Measurements from ENCODE around the gene POU2F2. TPM values are rescaled to one million over a fixed set of nuclear protein-coding genes. Genes with fewer than 3 reads are reported as not detected.

Gene POU2F2
- total and polyA plus RNA-seq, 10 of the 15 experiments (the other 5 are each of a cell fraction or from before 2014, with no cell fraction given) = 4.4 to 62.4 (median 37.9) TPM

DNA sequence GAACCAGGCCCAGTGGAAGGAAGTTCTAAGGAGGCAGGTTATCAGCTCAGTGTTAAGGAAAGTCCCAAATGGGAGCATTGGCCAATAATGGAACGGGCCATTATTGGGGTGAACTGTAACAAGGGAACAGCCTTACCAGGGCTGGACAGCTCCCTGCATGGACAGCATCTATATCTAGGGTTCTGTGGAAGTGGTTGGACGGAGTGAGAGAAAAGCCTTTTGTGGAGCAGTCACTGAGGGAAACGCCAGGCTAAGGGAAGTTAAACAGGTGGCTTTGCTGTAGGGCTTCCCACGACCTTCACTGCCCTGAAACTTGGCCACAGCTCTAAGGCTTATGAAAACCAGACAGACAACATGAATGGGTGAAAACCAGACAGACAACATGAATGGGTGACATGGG, 17.0 kb downstream of the POU2F2 start:
- ChIA-PET SMC1A (ENCODE audit: uncharacterized antibody, unreplicated experiment) (interaction anchor here (1.5 to 10.2 kb wide), 6 partner anchors 10 to 164 kb away, joined by 3 to 223 read pairs (median 10); partner anchors contain the start of gene POU2F2), POLR2A (interaction anchor here (1.1 to 5.1 kb wide), 5 partner anchors 9 to 128 kb away, joined by 4 to 75 read pairs (median 30); partner anchors contain the start of genes GSK3A, POU2F2 and ZNF574), RAD21 (ENCODE audit: unreplicated experiment) (interaction anchor here (2.0 to 6.5 kb wide), 6 partner anchors 8 to 164 kb away, joined by 8 to 92 read pairs (median 30); partner anchors contain the start of gene POU2F2), CTCF (interaction anchor here (1.4 to 10.9 kb wide), 10 partner anchors 7 to 323 kb away, joined by 5 to 197 read pairs (median 14); partner anchors contain the start of gene POU2F2)
- Histone ChIP-seq H3K9ac (ENCODE audit: control insufficient read depth, insufficient read depth, low read length) (no peak overlapping the region; the same call in 1 of the 2 replicates), H4K20me1 (ENCODE audit: control insufficient read depth, insufficient read depth) (no peaks in the 10 kb centered on the region), H3K79me2 (ENCODE audit: control insufficient read depth, insufficient read depth, low read length) (no peaks in the 10 kb centered on the region; the same call in 1 of the 2 replicates), H3K4me2 (ENCODE audit: control insufficient read depth, insufficient read depth) (peak overlapping the region; percentile 89), H3K27ac (ENCODE audit: control insufficient read depth, insufficient read depth) (peak overlapping the region; percentile 88), H3K27me3 (replicated peaks in 1 of 2; ENCODE audit: control insufficient read depth in 2 of 2, insufficient read depth in 2 of 2, low read length in 1 of 2) (no peaks in the 10 kb centered on the region), H3K9me3 (replicated peaks; ENCODE audit: control insufficient read depth, insufficient read depth, low read length) (no peaks in the 10 kb centered on the region), H3K4me3 (no peak overlapping the region), H3K36me3 (ENCODE audit: control insufficient read depth in 2 of 2, insufficient read depth in 2 of 2, low read length in 1 of 2) (peaks cover 15 to 36% of the 10 kb centered on the region in 2 experiments), H3K4me1 (ENCODE audit: control insufficient read depth, insufficient read depth, low read length) (peaks cover 45% of the 10 kb centered on the region), H2AFZ (ENCODE audit: control insufficient read depth, low read depth, low read length) (no peak overlapping the region)
- DNase-seq (ENCODE audit: low read depth, low spot score) (no peak), ATAC-seq (no peak), FAIRE-seq (no peak)
- WGBS (ENCODE audit: insufficient coverage, insufficient replicate concordance, low lambda C conversion rate, missing lambda C conversion rate) = 52% methylated on average over 4 of the region's 4 CpGs
- in situ Hi-C loops (cut with MboI) = no loop called here
- TF ChIP-seq SIX5 (IDR thresholded peaks at IDR 0.05; ENCODE audit: low read depth, low read length, severe bottlenecking) (no peak), IKZF1 (conservative IDR thresholded peaks at IDR 0.05) (0 out of 2 replicates have a peak, but pooled peaks have one; percentile 10)
- TF ChIP-seq, protein P1, sequence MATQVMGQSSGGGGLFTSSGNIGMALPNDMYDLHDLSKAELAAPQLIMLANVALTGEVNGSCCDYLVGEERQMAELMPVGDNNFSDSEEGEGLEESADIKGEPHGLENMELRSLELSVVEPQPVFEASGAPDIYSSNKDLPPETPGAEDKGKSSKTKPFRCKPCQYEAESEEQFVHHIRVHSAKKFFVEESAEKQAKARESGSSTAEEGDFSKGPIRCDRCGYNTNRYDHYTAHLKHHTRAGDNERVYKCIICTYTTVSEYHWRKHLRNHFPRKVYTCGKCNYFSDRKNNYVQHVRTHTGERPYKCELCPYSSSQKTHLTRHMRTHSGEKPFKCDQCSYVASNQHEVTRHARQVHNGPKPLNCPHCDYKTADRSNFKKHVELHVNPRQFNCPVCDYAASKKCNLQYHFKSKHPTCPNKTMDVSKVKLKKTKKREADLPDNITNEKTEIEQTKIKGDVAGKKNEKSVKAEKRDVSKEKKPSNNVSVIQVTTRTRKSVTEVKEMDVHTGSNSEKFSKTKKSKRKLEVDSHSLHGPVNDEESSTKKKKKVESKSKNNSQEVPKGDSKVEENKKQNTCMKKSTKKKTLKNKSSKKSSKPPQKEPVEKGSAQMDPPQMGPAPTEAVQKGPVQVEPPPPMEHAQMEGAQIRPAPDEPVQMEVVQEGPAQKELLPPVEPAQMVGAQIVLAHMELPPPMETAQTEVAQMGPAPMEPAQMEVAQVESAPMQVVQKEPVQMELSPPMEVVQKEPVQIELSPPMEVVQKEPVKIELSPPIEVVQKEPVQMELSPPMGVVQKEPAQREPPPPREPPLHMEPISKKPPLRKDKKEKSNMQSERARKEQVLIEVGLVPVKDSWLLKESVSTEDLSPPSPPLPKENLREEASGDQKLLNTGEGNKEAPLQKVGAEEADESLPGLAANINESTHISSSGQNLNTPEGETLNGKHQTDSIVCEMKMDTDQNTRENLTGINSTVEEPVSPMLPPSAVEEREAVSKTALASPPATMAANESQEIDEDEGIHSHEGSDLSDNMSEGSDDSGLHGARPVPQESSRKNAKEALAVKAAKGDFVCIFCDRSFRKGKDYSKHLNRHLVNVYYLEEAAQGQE (IDR thresholded peaks at IDR 0.05; ENCODE audit: low read depth, low read length) = peak; percentile 83
- intact Hi-C loops (cut with micrococcal nuclease; ENCODE audit: unreplicated experiment) = no loop called here
- BruUV-seq (replicated peaks) = no TSS peak

Measured in GM12878 (cell line).